GM19395 (cell line): Measurements from ENCODE around the gene TMED1.
"Not testable (repeated sequence)": the region's sequence is repeated elsewhere in the genome, so short reads cannot be mapped to it uniquely, and the experiment has no call there.

Experiments
- ATAC-seq: cut with Tn5 transposase; IDR thresholded peaks from one replicate; pipeline ENCODE4 v1.9.1; 2021; ENCODE audit warnings: mild to moderate bottlenecking, moderate library complexity; ENCODE audit not compliant: unreplicated experiment

TMED1 gene

DNA sequence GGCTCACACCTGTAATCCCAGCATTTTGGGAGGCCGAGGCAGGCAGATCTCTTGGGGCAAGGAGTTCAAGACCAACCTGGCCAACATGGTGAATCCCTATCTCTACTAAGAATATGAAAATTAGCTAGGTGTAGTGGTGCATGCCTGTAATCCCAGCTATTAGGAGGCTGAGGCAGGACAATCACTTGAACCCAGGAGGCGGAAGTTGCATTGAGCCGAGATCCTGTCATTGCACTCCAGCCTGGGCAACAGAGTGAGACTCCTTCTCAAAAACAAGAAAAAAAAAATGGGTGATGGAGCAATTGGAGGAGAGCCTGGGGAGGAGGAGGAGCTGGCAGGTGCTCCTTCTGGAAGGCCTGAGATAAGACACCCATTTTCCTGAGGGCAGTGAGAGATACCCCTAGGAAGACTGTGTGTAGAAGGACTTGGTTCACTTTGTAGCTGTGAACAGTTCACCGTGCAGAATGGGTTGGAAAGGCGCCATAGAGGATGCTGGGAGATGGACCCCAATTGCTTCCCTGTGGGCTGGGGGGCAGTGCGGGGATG, 26.6 kb upstream of the TMED1 start:
- ATAC-seq: no peak

DNA sequence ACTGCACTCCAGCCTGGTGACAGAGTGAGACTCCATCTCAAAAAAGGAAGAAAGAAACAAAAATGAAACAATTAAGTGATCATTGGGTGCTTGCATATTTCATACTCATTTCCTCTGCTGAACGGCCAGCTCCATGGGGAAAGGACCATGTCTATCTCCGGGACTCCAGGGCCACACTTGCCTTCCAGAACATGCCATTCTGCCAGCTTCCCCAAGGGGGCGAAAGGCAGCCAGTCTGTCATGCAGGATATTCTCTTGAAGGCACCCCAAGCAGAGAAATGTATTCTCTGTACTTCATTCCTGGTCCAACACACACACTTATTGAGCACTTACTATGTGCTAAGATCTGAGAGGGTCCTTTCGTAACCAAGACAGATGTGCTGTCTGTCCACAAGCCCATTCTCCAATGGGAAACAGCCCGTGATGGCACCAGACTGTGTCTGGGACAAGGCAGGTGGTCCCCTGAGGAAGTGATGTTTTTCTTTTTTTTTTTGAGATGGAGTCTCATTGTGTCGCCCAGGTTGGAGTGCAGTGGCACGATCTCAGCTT, 25.2 kb upstream of the TMED1 start:
- no peak for ATAC-seq

DNA sequence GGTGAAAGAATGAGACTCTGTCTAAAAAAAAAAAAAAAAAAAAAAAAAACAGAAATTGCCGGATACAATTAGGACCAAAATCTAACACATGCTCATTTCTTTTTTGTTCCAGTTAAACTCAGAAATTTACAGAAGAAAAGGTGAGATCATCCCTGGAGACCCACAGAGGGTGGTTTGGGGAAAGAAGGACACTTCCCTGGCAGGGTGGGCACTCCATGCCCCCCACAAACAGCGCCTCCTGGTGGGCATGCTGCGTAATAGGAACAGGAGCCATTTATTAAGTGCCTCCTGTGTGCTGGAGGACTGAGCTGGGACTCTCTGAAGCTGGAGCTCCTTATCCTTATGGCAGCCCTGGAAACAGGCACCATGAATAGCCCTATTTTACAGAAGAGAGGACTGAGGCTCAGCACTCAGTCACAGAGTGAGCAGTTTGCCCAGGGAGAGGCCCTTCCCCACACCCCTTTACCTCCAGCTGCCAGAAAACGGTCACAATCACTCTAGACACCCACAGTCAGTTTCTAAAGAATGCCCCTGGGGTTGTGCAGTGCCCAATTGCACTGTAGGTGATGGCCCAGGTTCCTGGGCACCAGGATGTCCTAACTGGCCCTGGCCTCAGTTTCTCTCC, 22.3 kb upstream of the TMED1 start:
- ATAC-seq: no peak

- ATAC-seq: not testable (repeated sequence)
Observed at GRCh38 chr19:10856899-10857298, 20.9 kb upstream of the TMED1 start.

- ATAC-seq: no peak
Observed at GRCh38 chr19:10855879-10856522, 20.0 kb upstream of the TMED1 start.

GRCh38 chr19:10854350-10855089, 18.5 kb upstream of the TMED1 start:
- no peak for ATAC-seq

DNA sequence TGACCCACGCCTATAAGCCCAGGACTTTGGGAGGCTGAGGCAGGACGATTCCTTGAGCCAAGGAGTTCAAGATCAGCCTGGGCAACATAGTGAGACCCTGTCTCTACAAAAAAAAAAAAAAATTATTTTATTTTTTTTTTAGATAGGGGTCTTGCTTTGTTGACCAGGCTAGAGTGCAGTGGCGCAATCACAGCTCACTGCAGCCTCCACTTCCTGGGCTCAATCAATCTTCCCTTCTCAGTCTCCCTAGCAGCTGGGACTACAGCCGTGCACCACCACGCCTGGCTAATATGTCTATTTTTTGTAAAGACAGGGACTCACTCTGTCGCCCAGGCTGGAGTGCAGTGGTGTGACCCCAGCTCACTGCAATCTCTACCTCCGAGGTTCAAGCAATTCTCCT, 16.9 kb upstream of the TMED1 start:
- ATAC-seq: no peak

- no peak for ATAC-seq
Observed at GRCh38 chr19:10852098-10852800, 16.2 kb upstream of the TMED1 start.

GRCh38 chr19:10850631-10851030, 14.6 kb upstream of the TMED1 start:
- no peak for ATAC-seq

DNA sequence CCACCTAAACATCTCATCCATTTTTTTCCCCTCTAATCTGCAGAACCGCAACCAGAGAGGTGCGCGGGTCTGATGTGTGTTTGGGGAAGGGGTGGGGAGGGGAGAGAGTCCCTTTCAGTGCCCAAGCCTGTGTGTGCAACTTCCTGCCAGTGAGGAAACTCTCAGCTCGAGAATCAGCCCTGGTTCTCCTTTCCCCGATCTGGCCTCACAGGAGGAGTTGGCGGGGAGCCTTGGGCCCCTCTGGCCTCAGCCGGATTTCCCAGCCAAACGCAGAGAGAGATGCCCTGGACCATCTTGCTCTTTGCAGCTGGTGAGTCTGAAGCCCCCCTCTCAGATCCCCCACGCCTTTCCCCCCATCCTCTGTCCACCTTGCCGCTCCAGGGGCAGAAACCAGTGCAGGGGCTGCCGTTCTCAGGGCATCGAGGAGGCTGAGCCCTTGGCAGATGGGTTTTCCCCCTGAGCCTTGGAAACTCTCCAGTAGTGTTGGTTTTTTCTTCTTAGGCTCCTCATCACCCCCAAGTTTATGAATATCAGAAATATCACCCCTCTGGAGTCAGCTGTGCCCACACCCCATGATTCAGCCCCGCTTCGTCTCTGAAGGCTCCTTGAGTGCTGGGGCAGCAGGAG, 12.3 kb upstream of the TMED1 start, which contains the start of gene C19orf38:
Gene C19orf38, plus strand, starts transcription at position 186 of the 627 bp plus-strand sequence. Its CDS starts 94 bp downstream, at position 280.
- ATAC-seq: no peak

GRCh38 chr19:10846500-10847202, 10.6 kb upstream of the TMED1 start:
- ATAC-seq: no peak

DNA sequence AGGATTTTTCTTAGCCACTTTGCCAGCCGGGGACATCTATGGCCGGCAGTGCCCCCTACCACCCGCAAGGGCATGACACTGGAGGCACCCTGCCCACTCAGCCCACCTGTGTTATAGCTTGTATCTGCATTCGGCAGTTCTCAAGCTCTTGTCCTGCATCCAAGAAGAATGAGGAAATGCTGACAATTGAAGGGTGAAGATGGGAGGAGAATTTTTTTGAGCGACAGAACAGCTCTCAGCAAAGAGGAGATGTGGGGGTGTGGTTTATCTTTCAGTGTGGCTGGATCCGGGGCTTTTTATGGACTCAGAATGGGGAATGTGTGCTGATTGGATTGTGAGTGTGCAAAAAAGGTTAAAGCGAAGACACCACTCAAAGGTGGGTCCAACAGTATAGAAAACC, 6.8 kb upstream of the TMED1 start:
- no peak for ATAC-seq

DNA sequence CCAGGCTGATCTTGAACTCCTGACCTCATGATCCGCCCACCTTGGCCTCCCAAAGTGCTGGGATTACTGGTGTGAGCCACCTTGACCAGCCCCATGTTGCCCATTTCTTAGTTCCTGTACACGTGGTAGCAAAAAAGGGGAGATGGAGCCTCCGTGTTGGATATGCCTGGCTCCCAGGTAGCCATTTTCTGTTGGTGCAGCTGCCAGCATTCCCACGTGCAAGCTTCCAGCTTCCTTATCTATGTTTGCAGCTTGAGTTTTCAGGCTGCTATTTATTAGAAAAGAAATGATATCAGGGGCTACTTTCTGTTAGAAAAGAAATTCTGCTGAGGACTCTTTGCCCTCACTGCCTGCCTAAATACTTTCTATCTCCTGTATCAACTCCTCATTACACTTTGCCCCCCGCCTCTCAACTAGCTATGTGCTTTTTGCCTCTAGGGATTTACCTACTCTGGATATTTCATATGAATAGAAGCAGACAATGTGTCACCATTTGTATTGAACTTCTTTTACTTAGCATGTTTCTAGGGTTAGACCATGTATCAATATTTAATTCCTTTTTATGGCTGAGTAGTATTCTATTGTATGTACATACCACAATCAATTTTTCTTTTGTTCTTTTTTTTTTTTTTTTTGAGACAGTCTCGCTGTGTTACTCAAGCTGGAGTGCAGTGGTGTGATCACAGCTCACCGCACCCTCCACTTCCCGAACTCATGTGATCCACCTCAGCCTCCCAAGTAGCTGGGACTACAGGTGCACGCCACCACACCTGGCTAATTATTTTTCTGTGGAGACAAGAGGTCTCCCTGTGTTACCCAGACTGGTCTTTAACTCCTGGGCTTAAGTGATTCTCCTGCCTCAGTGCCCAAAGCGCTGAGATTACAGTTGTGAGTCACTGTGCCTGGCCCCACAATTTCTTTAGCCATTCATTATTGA, 3.4 kb upstream of the TMED1 start:
- ATAC-seq: no peak

DNA sequence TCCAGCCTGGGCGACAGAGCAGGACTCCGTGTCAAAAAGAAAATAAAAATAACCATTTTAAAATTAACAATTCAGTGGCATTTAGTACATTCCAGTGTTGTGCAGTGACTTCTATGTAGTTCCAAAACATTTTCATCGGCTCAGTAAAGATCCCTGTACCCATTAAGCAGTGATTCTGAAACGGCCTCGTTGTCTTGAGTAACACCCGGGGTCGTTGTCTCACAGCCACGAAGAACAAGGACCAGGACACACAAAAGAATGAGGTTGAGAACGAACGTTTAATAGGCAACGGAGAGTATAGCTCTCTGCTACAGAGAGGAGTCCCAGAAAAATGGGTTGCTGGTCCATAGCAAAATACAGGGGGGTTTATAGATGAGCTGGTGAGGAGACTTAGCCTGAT, 2.4 kb upstream of the TMED1 start:
- ATAC-seq: no peak

- ATAC-seq: not testable (repeated sequence)
Observed at GRCh38 chr19:10837649-10838048, 1.6 kb upstream of the TMED1 start.

DNA sequence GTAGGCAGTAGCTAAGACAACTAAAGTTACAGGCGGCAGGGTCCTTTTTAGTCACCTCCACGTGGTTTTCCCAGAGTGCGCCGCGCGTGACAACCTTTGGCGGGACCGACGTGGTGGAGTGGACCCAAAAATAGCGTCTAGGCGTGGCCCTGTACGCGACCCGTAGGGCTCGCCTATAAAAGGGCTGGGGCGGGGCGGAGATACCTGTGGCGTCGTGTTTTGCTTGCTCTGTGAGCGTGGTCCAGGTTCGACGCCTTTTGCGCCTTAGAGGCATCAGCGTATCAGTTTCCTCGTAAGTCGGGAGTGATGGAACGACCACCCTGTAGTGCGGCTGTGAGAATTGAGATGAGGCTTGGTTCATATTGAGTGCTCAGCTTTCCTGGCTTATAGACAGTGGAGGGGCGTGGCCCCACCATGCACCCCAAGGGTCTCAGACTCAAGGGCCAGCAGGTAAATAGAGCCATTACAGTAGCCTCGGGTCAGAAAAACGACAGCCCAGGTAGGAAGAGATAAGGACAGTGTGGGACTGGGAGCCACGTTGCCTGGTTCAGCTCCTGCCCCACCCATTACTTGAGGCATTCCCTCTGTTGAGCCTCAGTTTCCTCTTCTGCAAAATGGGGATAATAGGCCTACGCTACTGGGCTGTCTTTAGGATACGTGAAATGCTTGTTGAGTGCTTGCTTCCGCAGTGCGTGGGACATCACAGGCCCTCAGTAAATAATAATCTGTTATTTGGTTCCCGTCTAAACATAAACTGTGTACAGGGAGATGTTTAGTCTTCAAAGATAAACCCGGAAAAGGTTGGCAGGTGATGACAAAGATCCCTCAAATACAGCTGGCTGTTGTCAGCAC, 693 bp upstream of the TMED1 start:
- ATAC-seq: no peak

DNA sequence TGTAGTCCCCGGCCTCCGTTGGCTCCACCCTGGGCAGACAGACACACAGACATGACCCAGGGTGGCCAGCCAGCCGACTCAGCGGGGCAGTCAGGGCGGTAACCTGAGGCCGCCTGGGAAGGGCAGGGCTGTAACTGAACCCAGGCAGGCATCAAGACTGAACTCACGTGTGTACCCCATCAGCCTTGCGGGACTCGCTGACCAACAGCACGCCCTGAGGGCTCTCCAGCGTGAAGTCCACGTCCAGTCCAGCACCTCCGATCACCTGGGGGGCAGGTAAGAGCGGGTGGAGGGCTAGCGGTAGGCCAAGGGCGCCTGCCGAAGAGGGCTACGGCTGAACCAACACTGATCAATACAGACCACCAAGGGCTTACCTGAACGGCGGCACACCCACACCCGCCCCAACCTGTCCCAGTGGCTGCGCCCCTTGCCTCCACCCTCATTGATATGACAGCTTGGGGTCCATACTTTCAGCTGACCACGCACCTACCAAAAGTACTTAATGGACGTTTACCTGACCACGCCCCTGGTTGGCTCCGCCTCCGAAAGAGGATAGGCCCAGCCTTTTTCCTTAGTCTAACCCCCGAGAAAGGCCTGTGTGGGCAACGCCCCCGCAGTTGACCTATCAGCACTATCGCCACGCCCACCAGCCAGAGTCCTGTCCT, 791 bp downstream of the TMED1 start:
- no peak for ATAC-seq
